Gastrocnemius medialis (tissue), 4 donors: ENCODE measurements around the gene ARMS2.

Source experiments
- POLR2A ChIP-seq, 2 donors: fragments of 450-650 bp; IDR thresholded peaks; one replicate each; pipeline ENCODE4 v1.6.1; 2017; ENCODE audit warnings: antibody characterized with exemption in 2 of 2, mild to moderate bottlenecking in 2 of 2, moderate library complexity in 2 of 2
- TF ChIP-seq, protein P1 (sequence below), 5 experiments: fragments of 450-650 bp in 3 of 5; fragments of 200-600 bp in 2 of 5; sonication (generic) in 2 of 5; IDR thresholded peaks in 4 of 5; conservative IDR thresholded peaks in 1 of 5; 1 replicate in 4 of 5; 2 replicates in 1 of 5; pipeline ENCODE4 v1.5.1; 2016 to 2019; ENCODE audit warnings: antibody characterized with exemption in 5 of 5, mild to moderate bottlenecking in 3 of 5, moderate library complexity in 3 of 5

DNA sequence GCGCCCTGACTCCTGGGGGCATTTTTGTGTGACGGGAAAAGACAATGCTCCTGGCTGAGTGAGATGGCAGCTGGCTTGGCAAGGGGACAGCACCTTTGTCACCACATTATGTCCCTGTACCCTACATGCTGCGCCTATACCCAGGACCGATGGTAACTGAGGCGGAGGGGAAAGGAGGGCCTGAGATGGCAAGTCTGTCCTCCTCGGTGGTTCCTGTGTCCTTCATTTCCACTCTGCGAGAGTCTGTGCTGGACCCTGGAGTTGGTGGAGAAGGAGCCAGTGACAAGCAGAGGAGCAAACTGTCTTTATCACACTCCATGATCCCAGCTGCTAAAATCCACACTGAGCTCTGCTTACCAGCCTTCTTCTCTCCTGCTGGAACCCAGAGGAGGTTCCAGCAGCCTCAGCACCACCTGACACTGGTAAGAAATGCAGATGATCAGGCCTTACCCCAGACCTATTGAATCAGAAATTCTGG lies at the start of gene ARMS2:
- no peak for TF ChIP-seq POLR2A (IDR thresholded peaks at IDR 0.05)
- TF ChIP-seq, protein P1, sequence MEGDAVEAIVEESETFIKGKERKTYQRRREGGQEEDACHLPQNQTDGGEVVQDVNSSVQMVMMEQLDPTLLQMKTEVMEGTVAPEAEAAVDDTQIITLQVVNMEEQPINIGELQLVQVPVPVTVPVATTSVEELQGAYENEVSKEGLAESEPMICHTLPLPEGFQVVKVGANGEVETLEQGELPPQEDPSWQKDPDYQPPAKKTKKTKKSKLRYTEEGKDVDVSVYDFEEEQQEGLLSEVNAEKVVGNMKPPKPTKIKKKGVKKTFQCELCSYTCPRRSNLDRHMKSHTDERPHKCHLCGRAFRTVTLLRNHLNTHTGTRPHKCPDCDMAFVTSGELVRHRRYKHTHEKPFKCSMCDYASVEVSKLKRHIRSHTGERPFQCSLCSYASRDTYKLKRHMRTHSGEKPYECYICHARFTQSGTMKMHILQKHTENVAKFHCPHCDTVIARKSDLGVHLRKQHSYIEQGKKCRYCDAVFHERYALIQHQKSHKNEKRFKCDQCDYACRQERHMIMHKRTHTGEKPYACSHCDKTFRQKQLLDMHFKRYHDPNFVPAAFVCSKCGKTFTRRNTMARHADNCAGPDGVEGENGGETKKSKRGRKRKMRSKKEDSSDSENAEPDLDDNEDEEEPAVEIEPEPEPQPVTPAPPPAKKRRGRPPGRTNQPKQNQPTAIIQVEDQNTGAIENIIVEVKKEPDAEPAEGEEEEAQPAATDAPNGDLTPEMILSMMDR (IDR thresholded peaks at IDR 0.05 in 4 of 5, conservative IDR thresholded peaks at IDR 0.05 in 1 of 5): no peak
